Superior temporal gyrus (tissue), 1 donor: ENCODE measurements around the gene SGCD.
"Not testable (repeated sequence)": the region's sequence is repeated elsewhere in the genome, so short reads cannot be mapped to it uniquely, and the experiment has no call there.

Experiments
- DNase-seq: peaks from one replicate; pipeline ENCODE4 v3.0.0-alpha.2; 2016; ENCODE audit errors: extremely low spot score

The SGCD gene

DNA sequence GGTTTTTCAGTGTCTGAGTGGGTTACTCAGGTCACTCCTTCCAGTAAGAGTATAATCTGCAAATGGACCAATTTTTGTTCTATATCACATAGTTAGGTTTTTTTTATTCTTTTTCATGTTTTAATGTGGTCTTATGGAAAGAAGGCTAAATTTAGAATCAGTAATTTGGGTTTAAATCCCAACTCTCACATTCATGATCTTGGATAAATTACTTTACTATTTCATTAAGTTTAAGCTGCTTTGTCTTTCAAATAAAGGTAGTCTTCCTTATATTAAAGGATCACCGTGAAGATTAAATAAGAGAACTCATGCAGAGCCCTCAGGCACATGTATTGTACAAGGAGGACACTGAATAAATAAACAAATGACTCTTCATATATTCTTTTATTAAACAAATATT is 234.7 kb downstream of the SGCD start:
- DNase-seq = no peak

DNA sequence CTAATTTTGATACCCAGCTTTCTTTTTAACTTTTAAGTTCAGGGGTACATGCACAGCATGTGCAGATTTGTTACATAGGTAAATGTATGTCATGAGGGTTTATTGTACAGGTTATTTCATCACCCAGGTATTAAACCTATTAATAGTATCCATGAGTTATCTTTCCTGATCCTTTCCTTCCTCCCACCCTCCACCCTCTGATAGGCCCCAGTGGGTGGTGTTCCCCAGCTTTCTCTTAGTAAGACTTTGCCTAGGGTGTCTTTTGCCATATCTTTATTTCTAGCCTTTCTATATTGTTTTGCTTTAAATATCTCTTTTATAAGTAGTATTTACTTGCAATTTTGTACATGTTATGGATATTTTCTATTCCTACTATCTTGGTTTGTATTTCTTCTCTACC is 243.7 kb downstream of the SGCD start:
- no peak for DNase-seq

DNA sequence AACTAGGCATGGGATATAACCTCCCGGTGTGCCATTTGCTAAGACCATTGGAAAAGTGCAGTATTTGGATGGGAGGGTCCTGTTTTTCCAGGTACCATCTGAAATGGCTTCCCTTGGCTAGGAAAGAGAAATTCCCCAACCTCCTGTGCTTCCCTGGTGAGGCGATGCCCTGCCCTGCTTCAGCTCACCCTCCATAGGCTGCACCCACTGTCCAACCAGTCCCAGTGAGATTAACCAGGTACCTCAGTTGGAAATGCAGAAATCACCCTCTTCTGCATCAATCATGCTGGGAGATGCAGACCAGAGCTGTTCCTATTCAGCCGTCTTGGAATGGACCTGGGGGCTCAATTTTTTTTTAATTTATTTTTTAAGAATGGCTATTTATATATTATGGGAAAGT is 254.8 kb downstream of the SGCD start:
- DNase-seq = no peak

DNA sequence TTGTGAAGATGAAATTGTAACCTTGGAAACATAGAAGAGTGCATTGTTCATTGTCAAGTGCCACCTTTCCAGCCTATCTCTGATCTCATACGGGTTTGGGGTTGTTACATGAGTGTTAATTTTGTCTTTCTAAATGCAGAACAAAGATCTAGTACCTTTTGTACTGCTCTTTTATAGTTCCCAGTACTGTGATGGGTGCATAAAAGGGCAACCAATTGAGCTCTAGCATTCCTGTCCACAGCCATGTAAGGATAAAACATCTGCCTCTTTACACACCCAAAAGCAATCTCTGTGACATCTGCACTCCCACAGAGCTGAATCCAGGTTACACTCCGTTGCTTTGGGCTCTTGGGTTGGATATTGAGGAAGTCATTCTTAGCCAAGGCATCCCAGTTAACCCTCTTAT is 255.2 kb downstream of the SGCD start:
- DNase-seq = no peak

DNA sequence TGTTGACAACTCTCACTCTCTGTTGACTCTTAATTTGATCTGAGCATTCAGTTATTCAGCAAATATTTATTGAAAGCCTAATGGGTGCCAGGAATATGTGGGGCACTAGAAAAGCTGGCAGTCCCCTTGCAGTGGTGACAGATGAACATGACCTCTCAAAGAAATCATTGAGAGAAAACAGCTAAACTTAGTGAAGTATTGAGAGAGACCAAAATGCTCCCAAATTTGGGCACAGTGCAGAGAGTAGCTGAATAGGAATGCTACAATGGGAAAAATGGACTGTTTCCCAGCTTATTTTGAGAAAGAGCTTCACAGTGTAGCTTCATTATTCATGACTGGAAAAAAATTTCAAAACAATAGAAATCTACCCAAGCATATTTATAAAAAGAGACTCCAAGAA is 257.9 kb downstream of the SGCD start:
- DNase-seq = peak; percentile 68

DNA sequence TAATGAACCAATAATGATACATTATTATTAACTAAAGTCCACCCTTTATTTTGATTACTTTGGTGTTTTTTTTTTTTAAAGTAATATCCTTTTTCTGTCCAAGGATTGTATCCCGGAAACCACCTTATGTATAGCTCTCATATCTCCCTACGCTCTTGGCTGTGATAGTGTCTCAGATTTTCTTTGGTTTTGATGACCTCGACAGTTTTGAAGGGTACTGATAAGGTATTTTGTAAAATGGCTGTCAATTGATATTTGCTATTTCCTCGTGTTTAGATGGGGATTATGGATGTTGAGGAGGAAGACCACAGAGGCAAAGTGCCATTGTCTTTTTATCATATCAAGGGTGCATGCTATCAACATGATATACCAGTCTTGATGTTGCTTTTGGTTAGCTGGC is 259.0 kb downstream of the SGCD start:
- DNase-seq = peak; percentile 13

DNA sequence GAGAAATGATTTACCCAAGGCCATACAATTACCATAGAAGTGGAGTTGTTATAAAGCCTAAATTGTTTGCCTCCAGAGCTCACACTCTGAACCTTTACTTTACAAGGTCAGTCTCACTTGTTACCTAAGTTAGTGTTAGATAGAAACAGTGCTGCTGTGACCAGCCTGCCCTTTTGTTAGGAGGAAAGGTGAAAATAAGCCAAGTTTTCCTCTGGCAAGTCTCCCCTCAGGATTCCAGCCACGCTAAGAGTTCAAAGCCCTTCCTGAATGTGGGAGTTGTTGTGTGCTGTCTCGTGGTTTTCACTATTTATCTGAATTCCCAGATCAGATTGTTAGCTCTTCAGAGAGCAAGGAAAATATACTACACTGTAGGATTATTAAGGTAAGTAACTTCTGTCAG is 260.0 kb downstream of the SGCD start:
- DNase-seq = peak; percentile 16

DNA sequence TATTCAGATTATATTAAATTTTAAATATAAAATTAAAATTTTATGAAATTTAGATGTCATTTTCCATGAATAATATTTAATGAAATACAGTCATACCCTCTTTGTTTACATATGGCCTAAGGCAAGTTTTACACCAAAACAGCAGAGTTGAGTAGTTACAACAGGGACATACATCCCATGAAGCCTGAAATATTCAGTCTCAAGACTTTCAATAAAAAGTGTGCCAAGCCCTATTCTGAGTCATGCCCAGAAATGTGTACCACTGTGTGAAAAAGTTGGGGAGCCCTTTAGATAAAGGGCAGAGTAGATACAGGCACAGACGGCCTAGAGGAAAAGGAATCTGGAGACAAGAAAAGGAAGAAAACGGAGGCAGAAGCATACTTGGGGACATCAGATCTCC is 261.3 kb downstream of the SGCD start:
- peak; percentile 22 for DNase-seq

DNA sequence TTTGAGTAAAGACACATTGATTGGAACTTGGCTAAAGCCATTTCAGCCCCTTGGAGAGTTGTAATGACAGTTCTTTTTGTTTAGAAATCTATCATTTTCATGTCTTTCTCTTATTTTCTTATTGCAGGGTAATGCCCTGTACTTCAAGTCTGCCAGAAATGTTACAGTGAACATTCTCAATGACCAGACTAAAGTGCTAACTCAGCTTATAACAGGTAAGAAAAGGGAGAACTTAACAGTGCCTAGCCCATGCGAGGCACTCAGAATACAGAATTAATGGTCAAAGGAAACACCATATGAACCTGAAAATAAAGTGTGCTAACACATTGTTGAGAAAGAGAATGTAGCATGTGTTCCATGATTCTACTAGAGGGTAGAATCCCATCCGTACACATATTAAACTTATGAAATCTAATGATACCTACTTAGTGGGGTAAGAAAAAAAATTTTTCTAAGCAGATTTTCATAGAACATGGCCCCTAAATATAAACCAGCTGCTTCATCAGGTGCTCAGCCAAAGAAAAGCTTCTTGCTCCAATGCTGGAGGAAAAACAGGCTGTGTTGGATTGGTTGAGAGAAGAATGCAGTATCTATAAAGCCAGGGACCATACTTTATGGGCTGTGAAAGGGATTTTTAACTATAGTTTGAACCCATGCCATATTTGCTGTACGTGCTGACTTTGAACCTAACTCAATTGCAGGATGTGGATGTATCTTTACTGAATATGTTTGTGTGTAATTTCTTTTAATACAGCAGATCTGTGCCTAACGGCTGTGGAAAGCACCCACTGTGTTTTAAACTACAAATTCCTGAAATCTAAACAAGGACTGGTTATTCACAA is 262.4 kb downstream of the SGCD start:
- DNase-seq = no peak

DNA sequence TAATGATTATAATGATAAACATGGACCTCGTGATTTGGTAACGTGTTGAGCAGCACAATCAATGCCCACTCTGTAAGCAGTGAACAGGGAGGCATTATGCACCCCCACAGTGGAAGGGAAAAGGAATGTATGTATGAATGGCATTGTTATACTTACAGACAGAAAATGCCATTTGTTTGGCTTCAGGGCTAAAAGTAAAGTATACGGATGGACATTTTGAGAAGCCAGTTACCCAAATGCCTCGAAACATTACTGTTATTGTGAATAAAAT is 262.9 kb downstream of the SGCD start:
- peak; percentile 95 for DNase-seq

DNA sequence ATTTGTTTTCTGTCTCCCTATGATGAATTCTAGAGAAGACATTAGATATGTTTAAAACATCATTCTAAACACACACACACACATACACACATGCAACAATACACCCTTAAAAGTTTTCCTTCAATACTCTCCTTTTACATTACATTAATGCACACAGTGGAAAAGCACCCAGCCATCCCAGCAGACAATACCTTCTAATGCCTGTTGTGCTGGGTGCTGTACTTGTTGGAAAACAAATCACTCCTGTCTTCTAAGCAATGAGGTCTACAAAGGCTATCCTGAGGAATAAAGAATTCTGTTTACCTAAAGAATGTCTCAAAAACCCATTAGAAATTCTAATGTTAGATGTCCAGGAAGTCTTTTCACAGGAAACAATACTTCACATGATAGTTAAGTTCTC is 264.0 kb downstream of the SGCD start:
- DNase-seq = peak; percentile 60

DNA sequence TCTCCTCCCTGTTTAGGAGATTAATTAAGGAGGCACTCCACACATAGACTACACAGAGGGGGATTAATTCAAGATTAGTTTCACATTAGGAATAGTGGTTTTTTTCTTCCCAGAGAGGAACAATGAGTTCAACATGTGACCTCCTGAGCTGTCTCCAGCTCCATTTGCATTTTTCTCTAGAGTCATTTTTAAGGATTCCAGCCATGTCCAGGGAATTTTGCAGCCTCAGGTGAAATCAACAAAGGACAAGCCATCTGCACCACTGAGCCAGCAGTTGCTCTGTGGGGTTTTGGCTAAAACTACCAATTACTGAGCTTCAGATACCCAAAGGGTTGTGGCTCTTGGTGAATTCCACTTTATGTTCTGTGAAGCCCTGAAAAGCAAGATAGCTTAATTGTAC is 264.7 kb downstream of the SGCD start:
- DNase-seq = peak; percentile 58

DNA sequence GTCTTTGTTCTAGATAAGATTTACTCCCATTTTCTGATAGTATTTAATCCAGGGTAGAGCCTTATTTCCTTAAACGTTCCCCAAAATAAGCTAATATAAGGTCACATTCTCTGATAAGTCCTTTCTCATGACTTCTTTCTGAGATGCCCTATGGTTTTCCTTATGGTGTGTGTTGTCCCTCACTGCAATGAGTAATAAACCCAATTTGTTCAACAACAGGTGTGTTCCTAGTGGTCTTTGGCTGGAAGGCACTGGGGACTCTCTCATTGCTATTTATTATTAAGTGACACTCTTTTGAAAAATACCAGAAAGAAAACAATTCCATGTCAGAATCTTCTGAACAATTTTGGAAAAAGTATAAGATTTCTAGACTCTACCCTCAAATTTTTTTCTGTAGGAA is 266.6 kb downstream of the SGCD start:
- no peak for DNase-seq

DNA sequence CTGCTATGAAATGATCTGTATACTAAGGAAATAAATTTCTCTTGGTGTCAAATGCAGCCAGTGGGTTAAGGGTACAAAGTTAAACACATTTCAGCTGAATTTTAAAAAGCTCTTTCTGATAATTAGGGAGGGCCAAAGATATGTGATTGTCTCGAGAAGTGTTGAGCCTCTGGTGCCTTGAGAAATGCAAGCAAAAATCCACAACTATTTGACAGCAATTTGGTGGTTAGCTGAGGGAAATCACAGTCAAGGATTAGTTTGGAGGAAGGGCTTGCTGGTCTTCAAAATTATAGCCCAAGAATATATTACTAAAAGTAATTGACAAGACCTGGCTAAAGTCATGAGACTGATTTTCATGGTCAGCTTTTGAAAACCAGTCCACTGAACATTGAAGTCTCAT is 267.4 kb downstream of the SGCD start:
- no peak for DNase-seq

DNA sequence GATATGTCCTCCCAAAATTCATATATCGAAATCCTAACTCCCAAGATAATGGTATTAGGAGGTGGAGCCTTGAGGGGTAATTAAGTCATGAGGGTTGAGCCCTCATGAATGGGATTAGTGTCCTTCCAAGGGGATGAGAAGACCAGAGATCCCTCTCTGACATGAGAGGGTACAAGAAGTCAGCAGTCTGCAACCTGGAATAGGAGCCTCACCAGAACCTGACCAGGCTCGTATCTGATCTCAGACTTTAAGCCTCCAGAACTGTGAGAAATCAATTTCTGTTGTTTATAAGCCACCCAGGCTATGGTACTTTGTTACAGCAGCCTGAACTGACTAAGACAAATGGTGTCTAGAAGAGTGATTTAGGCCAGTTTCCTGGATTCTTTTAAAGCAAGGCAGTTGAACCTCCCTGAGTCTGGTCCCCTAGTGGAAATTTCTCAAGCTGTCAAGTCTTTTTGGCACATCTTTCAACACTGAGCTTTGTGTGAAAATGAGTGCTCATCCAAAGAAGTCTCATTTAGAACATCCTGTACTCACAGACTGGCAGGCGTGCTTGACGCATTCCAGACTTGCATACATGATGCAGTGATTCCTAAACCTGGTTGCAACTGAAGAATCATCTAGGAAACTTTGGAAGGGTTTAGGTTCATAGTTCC is 268.3 kb downstream of the SGCD start:
- DNase-seq = peak; percentile 81

DNA sequence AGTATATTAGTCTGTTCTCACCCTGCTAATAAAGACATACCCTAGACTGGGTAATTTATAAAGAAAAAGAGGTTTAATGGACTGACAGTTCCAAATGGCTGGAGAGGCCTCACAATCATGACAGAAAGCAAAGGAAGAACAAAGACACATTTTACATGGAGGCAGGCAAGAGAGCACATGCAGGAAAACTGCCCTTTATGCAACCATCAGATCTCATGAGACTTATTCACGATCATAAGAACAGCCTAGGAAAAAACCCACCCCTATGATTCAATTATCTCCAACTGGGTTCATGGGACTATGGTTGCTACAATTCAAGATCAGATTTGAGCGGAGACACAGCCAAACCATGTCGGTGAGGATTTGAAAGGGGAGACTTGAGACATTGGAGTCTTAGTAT is 270.3 kb downstream of the SGCD start:
- DNase-seq = no peak

DNA sequence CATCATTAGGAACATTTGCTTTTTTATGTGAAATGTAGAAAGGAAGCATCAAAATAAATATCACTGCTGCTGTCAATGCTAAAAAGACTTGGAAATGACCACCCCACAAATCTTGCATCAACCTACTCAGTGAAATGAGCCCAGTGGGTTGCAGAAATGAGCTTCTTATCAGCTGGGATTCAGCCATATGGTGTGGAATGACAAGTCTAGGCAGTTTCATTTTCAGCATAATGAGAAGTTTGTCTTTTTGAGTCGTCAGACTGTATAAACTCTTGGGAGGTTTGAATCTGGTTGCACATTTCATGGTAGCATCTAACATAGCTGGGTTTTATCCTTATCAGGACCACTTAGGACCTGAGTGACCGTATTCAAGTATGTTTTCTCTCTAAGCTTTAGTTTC is 272.0 kb downstream of the SGCD start:
- no peak for DNase-seq

DNA sequence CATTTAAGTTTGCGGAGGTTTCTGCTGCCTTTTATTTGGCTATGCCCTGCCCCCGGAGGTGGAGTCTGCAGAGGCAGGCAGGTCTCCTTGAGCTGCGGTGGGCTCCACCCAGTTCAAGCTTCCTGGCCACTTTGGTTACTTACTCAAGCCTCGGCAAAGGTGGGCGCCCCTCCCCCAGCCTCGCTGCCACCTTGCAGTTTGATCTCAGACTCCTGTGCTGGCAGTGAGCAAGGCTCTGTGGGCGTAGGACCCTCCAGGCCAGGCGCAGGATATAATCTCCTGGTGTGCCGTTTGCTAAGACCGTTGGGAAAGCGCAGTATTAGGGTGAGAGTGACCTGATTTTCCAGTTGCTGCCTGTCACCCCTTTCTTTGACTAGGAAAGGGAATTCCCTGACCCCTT is 283.6 kb downstream of the SGCD start:
- DNase-seq = not testable (repeated sequence)

DNA sequence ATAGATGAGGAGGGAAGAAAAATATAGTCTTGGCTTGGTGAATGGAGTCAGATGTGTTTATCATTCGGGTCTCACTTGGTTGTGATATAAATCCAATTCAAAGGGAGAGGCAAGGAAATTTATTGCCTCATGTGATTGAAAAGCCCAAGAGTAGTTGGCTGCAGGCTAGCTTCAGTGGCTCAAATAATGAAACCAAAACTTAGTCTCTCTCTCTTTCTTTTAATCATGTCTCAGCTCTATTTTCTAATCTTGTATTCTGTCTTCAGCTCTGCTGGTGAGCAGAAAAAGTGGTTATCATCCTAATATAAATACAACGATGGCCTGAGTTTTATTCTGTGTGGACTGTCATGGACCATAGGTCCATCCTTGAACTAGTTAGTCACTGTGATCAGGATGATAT is 288.9 kb downstream of the SGCD start:
- no peak for DNase-seq

DNA sequence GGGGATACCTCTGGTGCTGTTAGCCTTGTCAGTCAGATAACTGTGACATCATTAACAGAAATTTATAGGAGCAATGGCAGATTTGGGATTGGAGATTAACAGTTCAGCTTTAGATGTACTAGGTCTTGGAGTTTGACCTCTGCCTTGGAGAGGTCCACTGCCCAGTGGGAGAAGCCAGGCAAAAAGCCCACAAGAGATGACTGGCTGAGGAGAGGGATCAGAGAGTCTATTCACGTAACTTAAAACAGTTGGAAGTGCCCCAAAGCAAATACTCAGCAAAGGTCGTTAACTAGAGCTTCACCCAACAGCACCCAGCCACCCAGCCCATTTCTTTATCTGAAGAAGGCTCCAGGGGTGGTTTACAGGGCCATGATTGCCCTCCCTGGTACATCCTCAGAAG is 290.5 kb downstream of the SGCD start:
- no peak for DNase-seq

DNA sequence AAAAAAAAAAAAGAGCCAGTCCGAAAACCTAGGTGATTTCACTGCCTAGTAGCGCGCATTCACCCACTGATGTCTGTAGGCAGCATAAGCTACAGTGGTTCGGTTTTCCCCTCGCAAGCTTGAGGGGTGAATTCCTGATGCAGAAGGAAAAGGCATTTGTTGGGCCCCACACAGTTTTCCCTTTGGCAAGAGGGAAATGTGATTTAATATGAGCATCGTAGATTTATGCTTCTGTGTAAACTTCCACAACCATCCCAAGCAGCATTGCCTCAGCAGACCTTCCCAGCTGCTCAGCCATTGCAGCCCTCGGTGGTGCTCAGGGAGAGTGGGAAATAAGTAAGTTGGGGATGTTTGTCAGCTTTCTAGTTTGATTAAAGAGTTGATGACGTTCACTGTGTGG is 291.6 kb downstream of the SGCD start:
- DNase-seq = no peak

DNA sequence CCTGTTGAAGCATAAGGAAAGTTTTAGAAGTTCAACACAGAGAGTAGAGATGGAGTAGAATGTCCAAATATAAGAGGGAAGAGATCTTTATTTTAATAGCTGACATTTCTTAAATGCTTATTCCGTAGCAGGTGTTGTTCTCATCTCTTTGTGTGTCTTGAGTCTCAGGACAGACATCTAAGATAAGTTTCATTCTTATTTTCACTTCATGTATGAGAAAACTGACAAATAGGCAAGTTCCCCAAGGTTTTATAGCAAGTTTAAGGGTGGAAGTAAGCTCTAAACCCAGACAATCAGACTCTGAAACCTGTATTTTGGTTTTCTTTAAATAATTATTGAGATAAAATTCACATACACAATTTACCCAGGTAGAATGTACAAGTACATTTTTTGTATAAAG is 294.8 kb downstream of the SGCD start:
- DNase-seq = no peak

DNA sequence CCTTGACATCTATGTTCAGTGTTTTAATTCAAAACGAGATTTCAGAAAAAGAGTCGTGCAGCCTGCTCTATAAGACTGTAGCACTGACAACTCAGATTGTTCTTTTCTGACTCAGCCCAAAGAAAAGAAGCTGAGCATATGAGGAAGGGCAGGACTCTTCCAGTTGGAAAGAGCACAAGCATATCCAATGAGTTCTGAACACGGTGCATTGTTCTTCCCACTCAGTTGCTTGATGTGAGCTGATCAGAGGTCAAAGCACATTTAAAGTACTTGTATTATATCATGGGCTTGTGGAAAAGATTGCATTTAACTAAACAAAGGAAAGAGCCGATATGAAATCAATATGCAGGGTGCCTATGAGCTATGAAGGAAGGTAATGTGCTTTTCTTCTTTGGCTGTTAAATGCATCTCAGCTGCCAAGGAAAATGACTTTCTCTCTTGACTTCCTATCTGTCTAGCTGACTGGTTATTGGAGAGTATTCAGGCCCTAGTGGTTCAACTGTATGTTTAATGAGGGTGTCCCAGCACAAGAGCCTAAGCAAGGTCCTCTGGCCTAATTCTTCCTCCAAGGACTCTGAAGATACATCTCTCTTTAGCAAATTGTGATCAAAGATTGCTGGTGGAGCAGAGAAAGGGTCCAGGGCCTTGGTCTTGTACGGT is 296.5 kb downstream of the SGCD start:
- DNase-seq = peak; percentile 54
